Progenitor cell of endocrine pancreas (in vitro differentiated cells): ENCODE measurements around the gene BTBD9. TPM values are rescaled to one million over a fixed set of nuclear protein-coding genes. Genes with fewer than 3 reads are reported as not detected.

ENCODE experiments used
- DNase-seq: peaks from one replicate; pipeline ENCODE4 v3.0.0; 2021; ENCODE audit warnings: low spot score; ENCODE audit not compliant: unreplicated experiment
- H3K27ac Mint-ChIP-seq: 2 replicates; pipeline ENCODE4 v1.8.0; 2021; ENCODE audit warnings: mild to moderate bottlenecking, moderate library complexity, mixed read lengths
- H3K27me3 Mint-ChIP-seq: 2 replicates; pipeline ENCODE4 v1.8.0; 2021; ENCODE audit warnings: mixed read lengths
- H3K36me3 Mint-ChIP-seq: 2 replicates; pipeline ENCODE4 v1.8.0; 2022; ENCODE audit warnings: mixed read lengths; ENCODE audit not compliant: insufficient read depth
- H3K4me1 Mint-ChIP-seq: 2 replicates; pipeline ENCODE4 v1.8.0; 2021; ENCODE audit warnings: low read depth, mixed read lengths
- H3K4me3 Mint-ChIP-seq: 2 replicates; pipeline ENCODE4 v1.8.0; 2021; ENCODE audit warnings: low read depth, mild to moderate bottlenecking, moderate library complexity, mixed read lengths
- H3K9me3 Mint-ChIP-seq: 2 replicates; pipeline ENCODE4 v1.8.0; 2021; ENCODE audit warnings: low read depth, mixed read lengths
- total RNA-seq: library from RNA; stranded (reverse); gene quantifications from 2 replicates; pipeline ENCODE4 v1.2.1, GENCODE V29; 2021
- TF ChIP-seq, protein P1 (sequence below): fragments of 200-600 bp; sonication (generic); IDR thresholded peaks from one replicate; pipeline ENCODE4 v1.5.0; 2021; ENCODE audit warnings: antibody characterized with exemption, mild to moderate bottlenecking; ENCODE audit not compliant: unreplicated experiment

BTBD9 gene
- total RNA-seq, 1 donor from 2014 or later, result 25.9 TPM

DNA sequence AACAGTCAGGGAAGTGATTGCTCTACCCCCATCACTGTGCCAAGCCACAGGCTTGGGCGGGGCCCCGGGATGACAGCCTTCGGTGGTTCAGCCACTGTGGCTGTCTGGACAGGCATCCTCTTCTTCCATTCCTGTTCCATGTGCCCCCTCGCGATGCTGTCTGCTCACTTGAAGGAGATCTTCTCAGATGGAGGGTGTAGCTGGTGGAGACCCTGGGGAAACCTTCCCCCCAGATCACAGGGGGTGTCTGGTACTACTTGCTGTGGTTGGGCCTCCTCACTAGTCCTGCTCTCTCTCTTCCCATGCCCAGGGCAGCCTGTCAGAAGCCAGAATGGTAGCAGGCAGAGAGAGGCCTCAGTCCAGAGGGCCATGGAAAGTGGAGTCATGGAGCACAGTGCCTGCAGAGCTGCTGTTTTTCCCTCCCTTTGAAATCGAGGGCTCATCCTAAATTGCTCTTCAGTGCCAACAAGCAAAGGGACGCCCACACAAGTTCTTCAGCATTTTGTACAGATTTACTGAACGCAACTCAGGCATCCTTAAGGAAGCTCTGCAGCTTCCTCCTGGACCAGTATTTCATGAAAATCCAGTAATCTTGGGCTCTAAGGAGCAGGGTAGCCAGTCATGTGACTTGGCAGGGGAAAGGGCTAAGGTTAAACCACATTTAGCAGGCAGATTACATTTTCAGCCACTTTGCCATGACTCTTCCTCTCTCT is 493.6 kb downstream of the BTBD9 start:
- Mint-ChIP-seq H3K36me3 (peaks cover 2% of the 10 kb centered on the region), H3K9me3 (no peaks in the 10 kb centered on the region), H3K27ac (peak overlapping the region; percentile 4), H3K4me3 (no peak overlapping the region), H3K27me3 (no peaks in the 10 kb centered on the region), H3K4me1 (peaks cover 9% of the 10 kb centered on the region)
- TF ChIP-seq, protein P1, sequence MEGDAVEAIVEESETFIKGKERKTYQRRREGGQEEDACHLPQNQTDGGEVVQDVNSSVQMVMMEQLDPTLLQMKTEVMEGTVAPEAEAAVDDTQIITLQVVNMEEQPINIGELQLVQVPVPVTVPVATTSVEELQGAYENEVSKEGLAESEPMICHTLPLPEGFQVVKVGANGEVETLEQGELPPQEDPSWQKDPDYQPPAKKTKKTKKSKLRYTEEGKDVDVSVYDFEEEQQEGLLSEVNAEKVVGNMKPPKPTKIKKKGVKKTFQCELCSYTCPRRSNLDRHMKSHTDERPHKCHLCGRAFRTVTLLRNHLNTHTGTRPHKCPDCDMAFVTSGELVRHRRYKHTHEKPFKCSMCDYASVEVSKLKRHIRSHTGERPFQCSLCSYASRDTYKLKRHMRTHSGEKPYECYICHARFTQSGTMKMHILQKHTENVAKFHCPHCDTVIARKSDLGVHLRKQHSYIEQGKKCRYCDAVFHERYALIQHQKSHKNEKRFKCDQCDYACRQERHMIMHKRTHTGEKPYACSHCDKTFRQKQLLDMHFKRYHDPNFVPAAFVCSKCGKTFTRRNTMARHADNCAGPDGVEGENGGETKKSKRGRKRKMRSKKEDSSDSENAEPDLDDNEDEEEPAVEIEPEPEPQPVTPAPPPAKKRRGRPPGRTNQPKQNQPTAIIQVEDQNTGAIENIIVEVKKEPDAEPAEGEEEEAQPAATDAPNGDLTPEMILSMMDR, result no peak
- no peak for DNase-seq

DNA sequence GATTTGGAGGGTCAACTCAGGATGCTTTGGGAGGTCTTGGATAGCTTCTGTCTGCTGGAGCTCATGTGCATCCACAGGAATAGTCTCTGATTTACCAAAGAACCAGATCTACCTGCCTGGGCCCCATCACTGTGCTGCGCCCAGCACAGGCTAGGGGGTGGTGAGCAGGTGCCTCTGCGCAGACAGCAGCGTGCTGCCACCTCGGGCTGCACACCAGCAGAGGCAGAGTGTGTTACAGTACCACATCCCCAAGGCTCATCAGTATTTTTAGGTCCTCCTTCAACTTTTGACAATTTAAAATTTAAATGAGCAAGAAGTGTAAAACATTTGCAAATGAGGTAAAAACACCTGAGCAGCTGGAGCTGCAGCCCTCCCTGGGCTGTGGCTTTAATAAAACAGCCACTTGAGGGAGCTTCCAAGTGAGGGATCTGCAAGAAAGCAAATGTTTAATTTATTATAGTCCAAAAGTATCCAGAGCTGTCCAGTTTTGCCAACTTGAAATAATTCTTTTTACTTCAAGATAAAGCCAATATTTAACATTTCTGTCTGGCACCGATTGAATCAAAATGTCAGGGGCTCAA is 495.3 kb downstream of the BTBD9 start:
- Mint-ChIP-seq H3K4me1 (peaks cover 7% of the 10 kb centered on the region), H3K36me3 (peaks cover 6% of the 10 kb centered on the region), H3K4me3 (no peak overlapping the region), H3K27me3 (no peaks in the 10 kb centered on the region), H3K27ac (no peak overlapping the region), H3K9me3 (no peaks in the 10 kb centered on the region)
- no peak for DNase-seq
- TF ChIP-seq, protein P1, result no peak

GRCh38 chr6:38143191-38144150 is 496.3 kb downstream of the BTBD9 start:
- Mint-ChIP-seq H3K27ac (no peak overlapping the region), H3K36me3 (peaks cover 11% of the 10 kb centered on the region), H3K4me1 (peaks cover 2% of the 10 kb centered on the region), H3K9me3 (no peaks in the 10 kb centered on the region), H3K27me3 (no peaks in the 10 kb centered on the region), H3K4me3 (no peak overlapping the region)
- TF ChIP-seq, protein P1, result no peak
- no peak for DNase-seq

DNA sequence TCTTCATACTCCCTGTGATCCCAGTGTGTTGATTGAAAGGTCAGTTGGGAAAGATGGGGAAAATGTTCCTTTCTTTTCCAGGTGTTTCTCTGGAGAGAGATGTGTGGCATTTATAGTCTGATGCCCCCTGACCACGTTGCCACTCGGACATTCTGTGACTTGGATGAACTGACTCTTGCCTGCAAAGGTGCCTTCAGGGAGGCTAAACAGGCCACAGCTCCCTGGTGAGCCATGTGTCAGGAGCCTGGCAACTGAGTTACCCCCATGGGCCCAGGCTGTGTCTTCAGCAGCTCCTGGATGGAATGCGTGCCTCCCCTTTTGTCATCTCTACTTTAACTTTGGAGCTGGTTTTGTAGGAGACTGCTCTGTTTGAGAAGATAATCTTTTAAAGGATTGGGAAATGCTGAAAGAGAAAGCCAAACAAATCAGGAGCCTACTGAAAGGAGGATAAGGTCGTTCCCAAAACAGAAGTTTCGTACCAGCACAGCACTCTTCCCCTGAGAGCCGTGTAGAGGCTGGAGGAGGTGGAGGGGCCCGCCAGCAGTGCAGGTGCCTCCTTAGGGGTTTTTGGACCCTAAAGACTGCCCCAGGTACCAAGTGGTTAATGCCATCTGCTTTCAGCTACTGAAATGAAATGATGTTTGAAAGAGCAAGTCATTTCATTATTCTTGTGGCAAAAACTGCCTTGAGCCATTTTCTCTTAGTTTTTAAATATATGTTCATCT is 497.4 kb downstream of the BTBD9 start:
- DNase-seq, result no peak
- peaks cover 6% of the 10 kb centered on the region for H3K4me1 Mint-ChIP-seq
- peaks cover 10% of the 10 kb centered on the region for H3K36me3 Mint-ChIP-seq
- H3K4me3 Mint-ChIP-seq, result no peak overlapping the region
- H3K27me3 Mint-ChIP-seq, result no peaks in the 10 kb centered on the region
- H3K27ac Mint-ChIP-seq, result no peak overlapping the region
- TF ChIP-seq, protein P1, result no peak
- H3K9me3 Mint-ChIP-seq, result no peaks in the 10 kb centered on the region

GRCh38 chr6:38141716-38142115 is 498.0 kb downstream of the BTBD9 start:
- TF ChIP-seq, protein P1, result no peak
- no peak overlapping the region for H3K4me3 Mint-ChIP-seq
- H3K4me1 Mint-ChIP-seq, result peaks cover 10% of the 10 kb centered on the region
- H3K36me3 Mint-ChIP-seq, result peaks cover 10% of the 10 kb centered on the region
- H3K27me3 Mint-ChIP-seq, result no peaks in the 10 kb centered on the region
- no peaks in the 10 kb centered on the region for H3K9me3 Mint-ChIP-seq
- no peak overlapping the region for H3K27ac Mint-ChIP-seq
- DNase-seq, result no peak
